Colonic mucosa (tissue), 4 donors: ENCODE data around the gene SHH. TPM values are rescaled to one million over a fixed set of nuclear protein-coding genes. Genes with fewer than 3 reads are reported as not detected.
A peak's percentile ranks its signal among the peaks of the same experiment; 100 is the strongest.

Source experiments
- DNase-seq: peaks from one replicate; pipeline ENCODE4 v3.0.0-alpha.2; 2020
- H3K27ac ChIP-seq: fragments of 200-600 bp; one replicate; pipeline ENCODE4 v1.8.0; 2021
- H3K27me3 ChIP-seq: fragments of 200-600 bp; one replicate; pipeline ENCODE4 v1.8.0; 2021
- H3K36me3 ChIP-seq: fragments of 200-600 bp; one replicate; pipeline ENCODE4 v1.8.0; 2021
- H3K4me1 ChIP-seq: fragments of 200-600 bp; one replicate; pipeline ENCODE4 v1.8.0; 2021; ENCODE audit warnings: mild to moderate bottlenecking
- H3K4me3 ChIP-seq: fragments of 200-600 bp; one replicate; pipeline ENCODE4 v1.8.0; 2021
- H3K9ac ChIP-seq, 2 donors: one replicate each; pipeline ENCODE4 v1.7.0; 2013; ENCODE audit warnings: control low read depth in 2 of 2, low read depth in 2 of 2, low read length in 2 of 2
- H3K9me3 ChIP-seq: fragments of 200-600 bp; one replicate; pipeline ENCODE4 v1.8.0; 2021
- CTCF ChIP-seq: fragments of 200-600 bp; IDR thresholded peaks from one replicate; pipeline ENCODE4 v1.8.0; 2022; ENCODE audit warnings: antibody characterized with exemption, mild to moderate bottlenecking
- intact Hi-C: fragments of 100-400 bp; cut with DNase I; formaldehyde crosslinking; loops from one replicate; pipeline ENCODE4 v1.14.1; 2022
- total RNA-seq, 2 donors: library from RNA; stranded (reverse); fragmentation: NEBNext Ultra II Directional in 1 of 2; extraction: Animal tissue kit (Norgen Biotek cat#: 25700) in 1 of 2; gene quantifications; one replicate each; pipeline ENCODE4 v1.2.1, GENCODE V29; 2021
- donor health status: healthy.
- donor health status: DM: no; HTN: no; CAD: no.
- donor health status: DM: no; HTN: no; CAD: no.

Gene SHH
- 1 to 10 TPM; 5.6 to 8.1 TPM for total RNA-seq

- Histone ChIP-seq H3K9me3 (no peaks in the 10 kb centered on the region), H3K4me3 (peak within 1 kb of the TSS; percentile 36), H3K27ac (no peak within 1 kb of the TSS), H3K9ac (no peak within 1 kb of the TSS), H3K4me1 (no peaks in the 10 kb centered on the region), H3K27me3 (peaks cover 51% of the 10 kb centered on the region), H3K36me3 (no peaks in the 10 kb centered on the region)
- TF ChIP-seq CTCF: no peak
- DNase-seq: no peak
- intact Hi-C loops: loop anchor here (5.0 kb wide), 2 partner anchors 660 to 950 kb away; no protein-coding TSS in a partner anchor
Measured at GRCh38 chr7:155811895-155812761, at the start of gene SHH. Gene SHH, minus strand, starts transcription at chr7:155812463. Its CDS starts 341 bp downstream, at chr7:155812122.

- DNase-seq: peak; percentile 16
- intact Hi-C loops: no loop called here
- Histone ChIP-seq H3K36me3 (no peaks in the 10 kb centered on the region), H3K27me3 (no peaks in the 10 kb centered on the region), H3K27ac (no peak overlapping the region), H3K9ac (no peak overlapping the region), H3K4me1 (no peaks in the 10 kb centered on the region), H3K9me3 (no peaks in the 10 kb centered on the region), H3K4me3 (no peak overlapping the region)
- TF ChIP-seq CTCF: no peak
Measured at GRCh38 chr7:155861480-155861868, 49.2 kb upstream of the SHH start.

- no peaks in the 10 kb centered on the region for H3K36me3 ChIP-seq
- TF ChIP-seq CTCF: no peak
- H3K27ac ChIP-seq: no peak overlapping the region
- H3K27me3 ChIP-seq: no peaks in the 10 kb centered on the region
- no peaks in the 10 kb centered on the region for H3K4me1 ChIP-seq
- intact Hi-C loops: no loop called here
- no peak overlapping the region for H3K4me3 ChIP-seq
- H3K9ac ChIP-seq: no peak overlapping the region
- H3K9me3 ChIP-seq: no peaks in the 10 kb centered on the region
- DNase-seq: peak; percentile 39
Measured at GRCh38 chr7:155860840-155861479, 48.7 kb upstream of the SHH start.

GRCh38 chr7:155860461-155860839 is 48.2 kb upstream of the SHH start:
- Histone ChIP-seq H3K4me1 (no peaks in the 10 kb centered on the region), H3K36me3 (no peaks in the 10 kb centered on the region), H3K27ac (no peak overlapping the region), H3K4me3 (no peak overlapping the region), H3K9me3 (no peaks in the 10 kb centered on the region), H3K27me3 (no peaks in the 10 kb centered on the region), H3K9ac (no peak overlapping the region)
- DNase-seq: peak; percentile 9
- TF ChIP-seq CTCF: no peak
- intact Hi-C loops: no loop called here

GRCh38 chr7:155858521-155859061 is 46.3 kb upstream of the SHH start:
- H3K4me1 ChIP-seq: no peaks in the 10 kb centered on the region
- H3K9me3 ChIP-seq: no peaks in the 10 kb centered on the region
- peak; percentile 14 for DNase-seq
- no peak for TF ChIP-seq CTCF
- H3K9ac ChIP-seq: no peak overlapping the region
- no peaks in the 10 kb centered on the region for H3K36me3 ChIP-seq
- H3K27ac ChIP-seq: no peak overlapping the region
- intact Hi-C loops: no loop called here
- no peak overlapping the region for H3K4me3 ChIP-seq
- H3K27me3 ChIP-seq: no peaks in the 10 kb centered on the region
